Measurements from ENCODE around the gene GABRD. TPM values are rescaled to one million over a fixed set of nuclear protein-coding genes. Genes with fewer than 3 reads are reported as not detected.

GABRD gene
- total RNA-seq, 1 experiment from 2014 or later = 2.1 TPM

DNA sequence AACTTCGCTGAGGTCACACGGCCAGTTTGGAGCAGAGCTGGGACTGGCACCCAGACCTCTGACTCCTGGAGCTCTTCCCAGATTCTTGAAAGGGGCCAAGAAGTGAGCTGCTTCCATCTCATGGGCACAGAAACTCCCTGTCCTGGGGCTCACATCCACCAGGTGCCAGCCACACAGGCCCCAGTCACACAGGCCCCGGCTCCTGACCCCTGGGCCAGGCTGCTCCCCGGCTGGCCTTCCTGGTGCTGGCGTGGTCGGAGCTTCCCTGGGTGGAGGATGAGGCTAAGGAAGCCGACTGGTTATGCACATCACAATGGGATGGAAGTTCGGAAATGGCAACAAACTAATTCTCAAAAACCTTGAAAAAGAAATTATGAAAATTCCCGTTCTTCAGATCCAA lies 3.0 kb upstream of the GABRD start:
- DNase-seq (ENCODE audit: low spot score) = no peak

- DNase-seq (ENCODE audit: low spot score) = no peak
Observed at GRCh38 chr1:2018217-2019171, 651 bp upstream of the GABRD start.

DNA sequence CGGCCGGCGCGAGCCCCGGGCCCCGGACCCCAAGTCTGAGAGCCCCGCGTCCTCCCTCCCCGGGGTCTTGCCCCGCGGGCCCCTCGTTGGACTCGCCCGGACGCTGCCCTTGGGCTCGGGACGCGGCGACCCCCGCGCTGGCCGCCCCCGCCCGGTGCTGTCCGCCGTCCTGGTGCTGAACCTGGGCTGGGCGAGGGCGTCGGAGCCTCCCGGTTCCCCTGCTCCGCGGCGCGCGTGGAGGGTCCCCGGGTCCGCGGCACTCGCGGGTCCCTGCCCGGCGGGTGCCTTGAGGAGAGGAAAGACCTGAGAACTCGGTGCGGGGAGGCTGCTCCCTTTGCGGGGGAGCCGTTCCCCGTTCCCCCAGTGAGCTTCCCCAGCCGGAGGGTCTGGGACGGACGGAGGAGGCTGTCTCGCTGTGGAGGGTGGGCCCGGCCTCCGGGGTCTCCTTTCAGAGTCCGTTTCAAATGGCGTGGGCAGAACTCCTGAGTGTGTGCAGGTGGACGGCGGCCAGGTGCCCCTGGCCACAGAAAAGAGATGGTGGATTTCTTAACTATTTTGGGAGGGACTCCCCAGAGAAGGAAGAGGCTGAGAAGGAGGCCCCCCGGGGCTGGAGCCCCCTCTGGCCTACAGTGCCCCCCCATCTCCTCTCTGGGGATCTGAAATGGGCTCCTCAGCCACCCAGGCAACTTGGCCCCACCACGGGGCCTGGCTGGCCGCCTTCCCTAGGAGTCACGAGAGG lies 595 bp downstream of the GABRD start:
- no peak for DNase-seq (ENCODE audit: low spot score)

- no peak for DNase-seq (ENCODE audit: low spot score)
Observed at GRCh38 chr1:2020310-2020655, 1.1 kb downstream of the GABRD start.

DNA sequence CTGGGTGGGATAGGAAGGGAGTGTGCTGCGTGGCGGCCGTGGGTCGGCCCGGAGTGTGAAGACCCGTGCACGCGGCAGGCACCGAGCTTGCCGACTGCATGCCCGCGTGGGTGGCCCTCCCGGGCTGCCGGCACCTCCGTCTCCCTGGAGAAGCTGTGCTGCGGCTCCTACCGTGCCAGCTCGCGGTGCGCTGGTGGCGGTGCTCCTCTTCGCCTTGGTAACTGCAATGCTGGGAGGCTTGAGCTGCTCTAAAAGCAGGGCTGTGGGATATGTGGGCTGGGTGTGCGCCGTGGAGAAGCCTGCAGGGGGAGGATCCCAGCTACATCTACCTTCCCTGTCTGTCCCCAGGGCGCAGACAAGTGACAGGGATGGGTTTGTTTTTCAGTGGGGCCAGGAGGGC lies 2.4 kb downstream of the GABRD start:
- DNase-seq (ENCODE audit: low spot score) = no peak

GRCh38 chr1:2022063-2022770 lies 3.1 kb downstream of the GABRD start:
- DNase-seq (ENCODE audit: low spot score) = no peak

DNA sequence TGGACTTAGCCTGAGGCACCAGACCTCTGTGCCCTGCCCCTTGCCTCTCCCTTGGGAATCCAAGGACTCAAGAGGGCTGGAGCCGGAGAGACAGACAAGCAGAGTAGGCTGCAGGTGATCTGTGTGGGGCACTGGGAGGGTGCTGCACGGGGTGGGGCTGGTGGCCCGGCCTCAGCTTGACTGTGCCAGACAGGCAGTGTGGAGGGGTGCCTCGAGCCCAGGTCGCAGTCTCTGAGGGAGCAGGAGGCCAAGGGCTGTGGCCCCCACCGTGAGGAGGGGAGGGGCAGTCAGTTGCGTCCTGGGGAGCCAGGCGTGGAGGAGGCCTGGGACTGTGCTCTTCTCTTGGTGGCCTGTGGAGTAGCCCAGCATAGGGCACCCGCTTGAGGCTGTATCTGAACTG lies 4.0 kb downstream of the GABRD start:
- no peak for DNase-seq (ENCODE audit: low spot score)

- no peak for DNase-seq (ENCODE audit: low spot score)
Observed at GRCh38 chr1:2024451-2024850, 5.3 kb downstream of the GABRD start.

GRCh38 chr1:2024887-2025286 lies 5.7 kb downstream of the GABRD start:
- no peak for DNase-seq (ENCODE audit: low spot score)

GRCh38 chr1:2025491-2025981 lies 6.4 kb downstream of the GABRD start:
- no peak for DNase-seq (ENCODE audit: low spot score)

DNA sequence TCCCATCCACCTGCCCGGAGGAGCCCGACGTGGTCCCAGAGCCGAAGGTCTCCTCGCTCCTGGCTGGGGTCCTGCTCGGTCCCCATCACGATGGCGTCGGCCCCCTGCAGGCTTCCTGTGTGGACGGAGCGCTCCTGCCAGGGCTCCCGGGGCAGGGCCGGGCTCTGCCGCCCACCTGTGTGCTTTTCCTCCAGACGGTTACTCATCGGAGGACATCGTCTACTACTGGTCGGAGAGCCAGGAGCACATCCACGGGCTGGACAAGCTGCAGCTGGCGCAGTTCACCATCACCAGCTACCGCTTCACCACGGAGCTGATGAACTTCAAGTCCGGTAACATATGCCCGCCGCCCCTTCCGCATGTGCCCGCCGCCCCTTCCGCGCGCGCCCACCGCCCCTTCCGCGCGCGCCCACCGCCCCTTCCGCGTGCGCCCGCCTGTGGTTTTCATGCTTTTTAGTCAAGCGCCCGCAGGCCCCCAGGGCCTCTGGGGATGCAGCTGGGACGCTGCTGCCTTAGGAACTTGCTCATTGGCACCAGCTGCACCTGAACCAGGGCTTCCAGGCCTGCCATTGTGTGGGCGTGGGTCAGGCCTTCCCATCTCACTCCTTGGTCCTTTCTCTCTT lies 8.9 kb downstream of the GABRD start:
- DNase-seq (ENCODE audit: low spot score) = no peak

GRCh38 chr1:2028870-2029560 lies 9.9 kb downstream of the GABRD start:
- no peak for DNase-seq (ENCODE audit: low spot score)

GRCh38 chr1:2029561-2029960 lies 10.4 kb downstream of the GABRD start:
- DNase-seq (ENCODE audit: low spot score) = no peak

- no peak for DNase-seq (ENCODE audit: low spot score)
Observed at GRCh38 chr1:2030076-2030871, 11.1 kb downstream of the GABRD start.

DNA sequence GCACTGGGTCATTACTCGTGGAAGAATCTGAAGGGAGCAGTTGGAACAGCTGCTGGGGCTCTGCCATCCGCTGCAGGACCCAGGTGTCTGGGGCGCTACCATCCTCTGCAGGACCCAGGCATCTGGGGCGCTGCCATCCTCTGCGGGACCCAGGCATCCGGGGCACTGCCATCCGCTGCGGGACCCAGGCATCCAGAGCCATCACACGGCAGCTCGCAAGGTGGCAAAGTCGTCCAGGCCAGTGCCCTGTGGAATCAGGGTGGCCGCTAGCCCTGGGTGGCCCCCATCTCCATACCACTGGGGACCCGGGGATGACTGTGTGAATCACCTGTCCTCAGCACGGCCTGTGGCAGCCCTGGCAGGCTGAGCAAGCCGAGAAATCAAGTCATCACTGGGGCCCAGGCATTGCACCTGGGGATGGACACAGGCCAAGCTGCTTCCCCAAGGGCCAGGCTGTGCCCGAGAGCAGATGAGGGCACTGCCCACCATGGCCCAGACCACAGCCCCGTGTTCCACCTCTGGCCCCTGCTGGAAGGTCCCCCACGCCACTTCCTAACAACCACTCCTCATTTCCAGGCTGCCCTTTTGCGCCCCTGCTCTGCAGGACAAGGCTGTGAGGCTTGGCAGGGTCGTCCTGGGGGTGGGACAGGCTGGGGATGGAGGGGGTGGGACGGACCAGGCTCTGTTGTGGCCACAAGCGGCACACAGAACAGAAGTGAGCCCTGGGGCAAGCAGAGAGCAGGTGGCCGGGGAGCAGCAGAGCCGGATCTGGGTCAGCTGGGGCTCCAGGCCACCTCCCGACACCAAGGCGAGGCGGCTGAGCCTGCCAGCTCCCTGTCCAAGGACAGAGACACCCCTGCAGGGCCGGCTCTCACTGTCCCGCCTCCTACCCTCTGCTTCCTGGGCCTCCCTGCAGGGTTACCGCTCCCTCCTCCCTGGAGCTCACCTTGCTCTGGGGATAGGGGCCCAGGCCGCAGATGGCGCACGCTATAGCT lies 12.7 kb downstream of the GABRD start:
- no peak for DNase-seq (ENCODE audit: low spot score)

- DNase-seq (ENCODE audit: low spot score) = no peak
Observed at GRCh38 chr1:2032737-2033136, 13.6 kb downstream of the GABRD start.

- no peak for DNase-seq (ENCODE audit: low spot score)
Observed at GRCh38 chr1:2033165-2033564, 14.0 kb downstream of the GABRD start.

DNA sequence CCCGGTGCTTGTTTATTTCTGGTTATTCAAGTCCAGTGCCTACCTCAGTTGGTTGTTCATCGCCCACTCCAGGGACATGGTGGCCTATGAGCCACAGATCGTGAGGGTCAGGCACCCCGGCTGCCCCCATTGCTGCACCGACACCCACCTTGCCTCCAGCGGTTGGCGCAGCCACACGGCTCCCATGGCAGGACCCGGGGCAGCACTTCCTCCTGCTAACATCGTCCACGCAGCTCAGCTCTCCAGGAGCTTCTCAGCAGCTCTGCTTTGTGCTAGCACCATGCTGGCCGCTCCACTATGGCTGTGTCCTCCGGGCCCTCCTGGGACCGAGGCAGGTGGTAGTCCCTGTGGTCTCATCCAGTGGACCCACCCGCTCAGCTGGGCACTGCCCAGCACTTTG lies 17.1 kb downstream of the GABRD start:
- no peak for DNase-seq (ENCODE audit: low spot score)

DNA sequence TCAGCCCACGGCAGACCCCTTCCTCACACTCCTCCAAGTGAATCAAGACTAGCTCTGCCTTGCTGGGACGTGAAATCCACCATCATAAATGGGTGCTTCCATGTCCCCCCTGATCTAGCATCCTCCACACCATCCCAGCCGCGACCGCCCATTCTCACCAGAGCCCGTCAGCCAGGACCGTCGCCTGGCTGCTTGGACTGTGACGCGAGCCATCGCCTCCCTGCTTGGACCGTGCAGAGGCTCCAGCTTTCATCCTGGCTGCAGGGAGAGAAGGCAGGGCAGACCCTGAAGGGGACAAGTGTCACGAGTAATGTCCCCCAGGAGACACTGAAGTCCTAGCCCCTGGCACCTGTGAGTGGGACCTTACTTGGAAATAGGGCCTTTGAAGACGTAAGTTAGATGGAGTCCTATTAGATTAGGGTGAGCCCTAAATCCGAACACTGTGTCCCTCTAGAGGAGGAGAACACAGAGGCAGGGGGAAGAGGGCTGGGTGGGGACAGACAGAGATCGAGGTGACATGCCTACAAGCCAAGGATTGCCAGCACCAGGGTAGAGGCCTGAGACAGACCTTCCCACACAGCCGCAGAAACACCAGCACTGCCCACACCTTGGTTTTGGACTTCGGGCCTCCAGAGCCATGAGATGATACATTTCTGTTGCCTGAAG lies 18.3 kb downstream of the GABRD start:
- no peak for DNase-seq (ENCODE audit: low spot score)
